EL (cell line): ENCODE data around the gene TMEM54.
A peak's percentile ranks its signal among the peaks of the same experiment; 100 is the strongest.
"Not testable (repeated sequence)": the region's sequence is repeated elsewhere in the genome, so short reads cannot be mapped to it uniquely, and the experiment has no call there.

Source experiments
- DNase-seq: peaks from one replicate; pipeline ENCODE4 v3.0.0-alpha.2; 2016

TMEM54 gene

DNA sequence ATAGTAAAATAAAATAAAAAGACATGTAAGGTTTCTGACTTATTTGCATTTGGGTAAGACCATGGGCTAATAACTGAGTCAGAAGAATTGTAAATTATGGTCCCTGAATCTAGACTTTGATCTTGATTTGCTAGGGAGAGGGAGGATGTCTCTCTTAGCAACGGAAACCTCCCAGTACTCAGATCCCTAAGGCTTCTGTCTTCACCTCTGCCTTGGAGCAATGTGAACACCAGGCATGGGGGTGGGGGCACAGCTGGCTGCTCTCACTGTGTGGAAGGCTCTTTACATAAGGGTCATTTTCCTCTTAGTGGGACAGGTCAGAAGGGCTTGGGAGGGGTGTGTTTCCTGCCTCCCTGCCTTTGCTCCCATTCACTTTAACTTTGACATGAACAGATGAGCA, 17.0 kb upstream of the TMEM54 start:
- DNase-seq: no peak

DNA sequence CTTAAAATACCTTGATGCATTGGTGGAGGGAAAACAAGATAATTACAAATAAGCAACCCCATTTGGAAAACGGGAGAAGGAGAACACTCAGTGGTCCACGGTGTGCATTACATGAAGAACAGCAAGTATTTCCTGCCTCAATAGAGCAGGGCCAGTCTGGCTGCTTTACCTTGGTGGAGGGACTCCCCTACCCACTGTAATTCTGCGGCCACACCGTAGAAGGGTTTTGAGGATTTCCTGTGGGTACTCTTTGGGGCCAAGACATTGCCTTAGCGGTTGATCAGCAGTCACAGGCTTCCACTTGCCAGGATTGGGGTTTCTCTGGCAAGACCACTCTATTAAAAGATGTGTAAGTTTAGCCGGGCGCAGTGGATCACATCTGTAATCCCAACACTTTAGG, 16.3 kb upstream of the TMEM54 start:
- DNase-seq: no peak

DNA sequence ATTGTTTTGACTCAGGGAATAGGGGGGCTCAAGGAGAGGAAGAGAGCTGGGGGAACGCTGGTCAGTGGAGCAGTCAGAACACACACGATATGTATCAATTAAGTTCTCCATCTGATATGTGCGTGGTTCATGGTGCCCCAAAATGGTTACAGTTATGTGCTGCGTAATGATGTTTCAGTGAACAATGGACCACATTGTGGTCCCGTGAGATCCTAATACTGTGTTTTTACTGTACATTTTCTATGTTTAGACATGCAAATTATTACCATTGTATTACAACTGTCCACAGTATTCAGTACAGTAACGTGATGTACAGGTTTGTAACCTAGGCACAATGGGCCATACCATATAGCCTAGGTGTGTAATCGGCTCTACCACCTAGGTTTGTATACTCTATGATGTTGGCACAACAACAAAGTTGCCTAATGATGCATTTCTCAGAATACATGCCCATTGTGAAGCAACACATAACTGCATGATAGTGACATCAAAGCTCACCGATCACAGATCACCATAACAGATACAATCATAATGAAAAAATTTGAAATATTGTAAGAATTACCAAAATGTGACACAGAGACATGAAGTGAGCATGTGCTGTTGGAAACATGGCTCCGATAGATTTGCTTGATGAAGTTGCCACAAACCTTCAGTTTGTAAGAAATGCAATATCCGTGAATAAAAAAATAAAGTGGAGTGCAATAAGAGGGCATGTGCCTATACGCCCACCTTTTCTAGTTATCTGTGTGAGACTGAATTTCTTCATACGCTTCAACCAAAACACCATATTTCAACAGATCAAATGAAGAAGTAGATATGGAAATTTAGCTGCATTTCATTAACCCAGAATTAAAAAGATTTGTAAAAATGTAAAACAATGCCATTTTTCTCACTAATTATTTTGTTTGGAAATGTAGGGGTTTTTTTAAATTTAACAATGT, 14.8 kb upstream of the TMEM54 start:
- DNase-seq: peak; percentile 60

- no peak for DNase-seq
These were observed 9.1 kb upstream of the TMEM54 start for GRCh38 chr1:32910319-32910718.

DNA sequence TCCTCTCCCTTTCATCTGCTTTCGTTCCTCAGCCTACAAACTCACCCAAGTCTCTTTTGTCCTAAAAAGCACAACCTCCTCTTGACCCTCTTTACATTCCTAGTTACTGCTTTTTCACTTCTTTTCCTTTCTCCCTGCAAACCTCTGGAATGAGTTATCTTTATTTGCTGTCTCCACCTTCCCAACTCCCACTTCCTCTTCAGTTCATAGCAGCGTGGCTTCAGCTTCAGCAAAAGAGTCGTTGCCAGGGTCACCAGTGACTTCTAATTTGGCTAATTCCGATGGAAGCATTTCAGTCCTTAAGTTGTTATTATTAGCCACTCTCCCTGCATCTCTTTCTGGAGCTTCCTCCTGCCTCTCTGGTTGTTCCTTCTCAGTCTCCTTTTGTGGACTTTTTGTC, 6.2 kb upstream of the TMEM54 start:
- peak; percentile 31 for DNase-seq

GRCh38 chr1:32906654-32907053, 5.5 kb upstream of the TMEM54 start:
- DNase-seq: no peak

GRCh38 chr1:32905588-32905987, 4.4 kb upstream of the TMEM54 start:
- not testable (repeated sequence) for DNase-seq

GRCh38 chr1:32904797-32905196, 3.6 kb upstream of the TMEM54 start:
- no peak for DNase-seq

GRCh38 chr1:32903991-32904785, 3.0 kb upstream of the TMEM54 start:
- DNase-seq: no peak

DNA sequence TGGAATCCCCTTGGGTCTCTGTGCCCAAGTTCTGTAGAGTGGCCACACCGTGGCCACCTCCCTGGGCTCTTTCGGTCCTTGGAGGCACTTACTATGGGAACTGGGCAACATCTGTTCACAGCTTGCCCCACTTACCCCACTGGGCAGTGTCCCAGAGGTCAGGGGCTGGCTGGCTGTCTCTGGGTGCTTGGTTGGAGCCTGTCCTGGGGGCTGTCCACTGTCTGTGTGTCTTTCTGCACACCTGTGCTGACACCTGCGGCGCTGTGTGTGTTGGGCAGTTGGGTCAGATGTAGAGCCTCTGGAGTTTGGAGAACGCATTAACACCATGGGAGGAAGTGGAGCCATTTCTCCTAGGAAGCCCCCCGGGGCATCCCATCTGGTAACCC, 1.3 kb upstream of the TMEM54 start:
- DNase-seq: no peak

DNA sequence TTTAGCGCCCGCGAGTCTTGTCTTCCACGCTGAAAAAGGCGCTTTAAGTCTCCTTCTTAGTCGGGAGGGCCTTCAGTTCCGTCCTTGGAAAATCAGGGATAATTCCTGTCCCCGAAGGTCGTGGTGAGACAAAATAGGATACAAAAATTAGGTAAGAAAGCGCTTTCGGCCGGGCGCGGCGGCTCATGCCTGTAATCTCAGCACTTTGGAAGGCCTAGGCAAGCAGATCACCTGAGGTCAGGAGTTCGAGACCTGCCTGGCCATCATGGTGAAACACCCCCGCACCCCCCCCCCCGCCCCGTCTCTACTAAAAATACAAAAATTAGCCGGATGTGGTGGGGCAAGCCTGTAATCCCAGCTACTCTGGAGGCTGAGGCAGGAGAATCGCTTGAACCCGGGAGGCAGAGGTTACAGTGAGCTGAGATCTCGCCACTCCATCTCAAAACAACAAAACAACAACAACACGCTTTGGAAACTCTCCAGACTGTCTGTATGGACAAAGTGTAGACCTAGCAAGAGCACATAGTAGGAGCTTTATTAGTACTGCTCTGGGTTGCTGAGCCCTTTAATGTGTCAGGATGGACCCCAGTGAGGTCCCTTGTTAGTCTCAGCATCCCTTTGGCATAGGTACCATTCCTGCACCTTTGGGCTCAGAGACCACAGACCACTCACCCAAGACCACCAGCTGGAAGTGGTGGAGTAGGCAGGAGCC, 790 bp upstream of the TMEM54 start:
- no peak for DNase-seq

- DNase-seq: no peak
These were observed 726 bp downstream of the TMEM54 start for GRCh38 chr1:32900371-32900955.

DNA sequence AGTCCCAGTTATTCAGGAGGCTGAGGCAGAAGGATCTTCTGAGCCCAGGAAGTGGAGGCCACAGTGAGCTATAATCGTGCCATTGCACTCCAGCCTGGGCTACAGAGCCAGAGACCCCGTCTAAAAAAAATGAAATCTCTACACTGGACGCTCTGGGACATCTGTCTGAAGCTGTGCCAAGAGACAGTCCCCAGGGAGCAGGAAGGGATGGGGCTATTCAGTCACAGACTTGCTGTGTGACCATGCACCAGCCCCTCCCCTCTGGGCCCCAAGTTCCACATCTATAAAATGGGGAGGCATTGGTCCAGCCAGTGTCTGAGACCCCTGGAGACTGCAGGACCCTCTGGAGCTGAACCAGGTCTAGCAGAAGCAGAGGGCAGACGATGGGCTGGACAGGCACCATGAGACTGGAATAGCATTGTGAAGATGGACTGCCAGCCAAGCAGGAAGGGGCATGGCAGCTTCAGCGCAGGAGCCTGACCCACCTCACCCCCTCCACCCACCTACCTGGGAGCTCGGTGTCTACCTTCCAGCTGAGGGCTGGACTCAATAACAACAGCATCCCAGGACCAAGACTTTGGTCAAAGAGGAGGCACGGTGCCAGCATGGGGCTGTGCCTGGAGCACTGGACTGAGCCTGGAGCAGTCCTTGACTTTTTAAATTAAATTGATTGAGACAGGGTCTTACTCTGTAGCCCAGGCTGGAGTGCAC, 1.4 kb downstream of the TMEM54 start:
- DNase-seq: no peak

GRCh38 chr1:32898958-32899357, 2.2 kb downstream of the TMEM54 start:
- DNase-seq: no peak

DNA sequence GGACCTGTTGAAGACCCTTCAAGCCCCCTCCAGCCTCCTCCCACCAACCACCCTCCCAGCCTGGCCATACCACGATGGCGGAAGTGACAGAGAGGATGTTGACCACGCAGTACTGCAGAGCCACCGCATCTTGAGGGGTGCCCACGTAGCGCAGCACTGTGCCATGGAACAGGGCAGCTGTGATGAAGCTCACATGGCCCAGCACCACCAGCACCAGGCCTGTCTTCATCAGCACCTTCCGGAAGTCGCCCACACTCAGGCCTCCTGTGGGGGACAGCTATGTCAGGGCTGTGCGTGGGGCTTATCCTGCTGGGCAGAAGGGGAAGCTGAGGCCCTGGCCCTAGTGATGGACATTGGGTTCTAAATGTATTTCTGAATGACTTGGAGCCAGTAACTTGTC, 3.1 kb downstream of the TMEM54 start:
- no peak for DNase-seq

- no peak for DNase-seq
These were observed 3.8 kb downstream of the TMEM54 start for GRCh38 chr1:32897082-32898049.

DNA sequence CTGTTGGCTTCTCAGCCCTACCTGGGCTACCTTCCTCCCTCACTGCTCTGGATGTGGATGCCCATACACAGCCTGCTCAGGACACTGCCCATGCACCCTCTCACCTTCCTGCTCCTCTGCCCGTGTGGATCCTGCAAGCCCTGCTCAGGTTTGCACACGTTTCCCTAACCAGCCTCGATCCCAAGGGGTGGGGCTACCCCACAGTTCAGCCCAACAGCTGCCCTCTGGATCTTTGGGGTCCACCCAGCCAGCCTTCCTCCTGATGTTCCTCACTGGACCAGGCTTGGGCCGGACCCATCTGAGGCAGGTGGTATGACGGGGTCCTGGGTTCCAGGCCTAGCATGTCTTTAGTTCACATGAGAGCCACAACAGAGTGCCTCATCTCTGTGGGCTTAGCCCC, 4.7 kb downstream of the TMEM54 start:
- DNase-seq: no peak

- no peak for DNase-seq
These were observed 5.6 kb downstream of the TMEM54 start for GRCh38 chr1:32895325-32896215.

DNA sequence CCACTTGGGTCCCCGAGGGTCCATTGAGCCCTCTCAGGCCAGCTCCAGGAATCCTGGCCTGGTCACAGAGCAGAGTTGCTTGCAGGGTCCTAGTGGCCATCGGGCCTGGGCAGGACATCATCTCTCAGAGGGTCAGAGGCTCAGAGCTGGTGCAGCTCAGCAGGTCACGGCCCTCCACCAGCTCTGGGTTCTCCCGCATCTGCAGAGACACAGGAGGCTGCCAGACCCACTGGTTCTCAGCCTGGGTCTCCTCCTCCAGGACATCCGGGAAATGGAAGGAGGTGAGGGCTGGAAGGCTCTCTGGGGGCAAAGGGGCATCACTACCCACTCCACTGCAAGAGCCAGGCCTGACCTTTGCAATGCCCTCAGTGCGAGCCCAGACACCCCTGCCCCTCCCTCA, 6.5 kb downstream of the TMEM54 start:
- no peak for DNase-seq

- DNase-seq: no peak
These were observed 7.1 kb downstream of the TMEM54 start for GRCh38 chr1:32894019-32894600.
